ENCODE results near the gene HUNK. TPM values are rescaled to one million over a fixed set of nuclear protein-coding genes. Genes with fewer than 3 reads are reported as not detected.

Gene HUNK
- total RNA-seq, 6 experiments from 2014 or later, result 0.12 to 0.64 (median 0.32) TPM

GRCh38 chr21:31985398-31985797 is 112.6 kb downstream of the HUNK start:
- Histone ChIP-seq H3K4me3 (no peak overlapping the region), H3K9me3 (no peaks in the 10 kb centered on the region), H3K36me3 (no peaks in the 10 kb centered on the region), H3K27me3 (no peaks in the 10 kb centered on the region), H3K27ac (no peak overlapping the region), H3K4me1 (peaks cover 0 to 30% (median 0%) of the 10 kb centered on the region in 4 donors)
- no peak for ATAC-seq
- WGBS (ENCODE audit: insufficient coverage, low coverage, low lambda C conversion rate, missing lambda C conversion rate), result 90% methylated on average over 6 of the region's 7 CpGs
- no peak for DNase-seq
- TF ChIP-seq CTCF (IDR thresholded peaks at IDR 0.05), result no peak
- TF ChIP-seq POLR2A (IDR thresholded peaks at IDR 0.05), result no peak
- intact Hi-C loops (cut with DNase I), result no loop called here

- DNase-seq, result no peak
- intact Hi-C loops (cut with DNase I), result no loop called here
- Histone ChIP-seq H3K4me1 (peaks cover 0 to 30% (median 0%) of the 10 kb centered on the region in 4 donors), H3K4me3 (no peak overlapping the region), H3K27ac (no peak overlapping the region), H3K9me3 (no peaks in the 10 kb centered on the region), H3K27me3 (no peaks in the 10 kb centered on the region), H3K36me3 (no peaks in the 10 kb centered on the region)
- WGBS (ENCODE audit: insufficient coverage, low coverage, low lambda C conversion rate, missing lambda C conversion rate), result 89% methylated on average over 6 of the region's 17 CpGs
- TF ChIP-seq POLR2A (IDR thresholded peaks at IDR 0.05), result no peak
- TF ChIP-seq CTCF (IDR thresholded peaks at IDR 0.05), result no peak
- no peak for ATAC-seq
Observed at GRCh38 chr21:31986035-31986856, 113.4 kb downstream of the HUNK start.

- 61% methylated on average over 5 of the region's 9 CpGs for WGBS (ENCODE audit: insufficient coverage, low coverage, low lambda C conversion rate, missing lambda C conversion rate)
- ATAC-seq, result no peak
- peaks cover 0 to 27% (median 0%) of the 10 kb centered on the region in 4 donors for H3K4me1 ChIP-seq
- H3K27me3 ChIP-seq, result no peaks in the 10 kb centered on the region
- H3K27ac ChIP-seq, result no peak overlapping the region
- intact Hi-C loops (cut with DNase I), result no loop called here
- no peak overlapping the region for H3K4me3 ChIP-seq
- H3K9me3 ChIP-seq, result no peaks in the 10 kb centered on the region
- no peaks in the 10 kb centered on the region for H3K36me3 ChIP-seq
- TF ChIP-seq POLR2A (IDR thresholded peaks at IDR 0.05), result no peak
- TF ChIP-seq CTCF (IDR thresholded peaks at IDR 0.05), result no peak
- no peak for DNase-seq
Observed at GRCh38 chr21:31987696-31988095, 114.9 kb downstream of the HUNK start.

DNA sequence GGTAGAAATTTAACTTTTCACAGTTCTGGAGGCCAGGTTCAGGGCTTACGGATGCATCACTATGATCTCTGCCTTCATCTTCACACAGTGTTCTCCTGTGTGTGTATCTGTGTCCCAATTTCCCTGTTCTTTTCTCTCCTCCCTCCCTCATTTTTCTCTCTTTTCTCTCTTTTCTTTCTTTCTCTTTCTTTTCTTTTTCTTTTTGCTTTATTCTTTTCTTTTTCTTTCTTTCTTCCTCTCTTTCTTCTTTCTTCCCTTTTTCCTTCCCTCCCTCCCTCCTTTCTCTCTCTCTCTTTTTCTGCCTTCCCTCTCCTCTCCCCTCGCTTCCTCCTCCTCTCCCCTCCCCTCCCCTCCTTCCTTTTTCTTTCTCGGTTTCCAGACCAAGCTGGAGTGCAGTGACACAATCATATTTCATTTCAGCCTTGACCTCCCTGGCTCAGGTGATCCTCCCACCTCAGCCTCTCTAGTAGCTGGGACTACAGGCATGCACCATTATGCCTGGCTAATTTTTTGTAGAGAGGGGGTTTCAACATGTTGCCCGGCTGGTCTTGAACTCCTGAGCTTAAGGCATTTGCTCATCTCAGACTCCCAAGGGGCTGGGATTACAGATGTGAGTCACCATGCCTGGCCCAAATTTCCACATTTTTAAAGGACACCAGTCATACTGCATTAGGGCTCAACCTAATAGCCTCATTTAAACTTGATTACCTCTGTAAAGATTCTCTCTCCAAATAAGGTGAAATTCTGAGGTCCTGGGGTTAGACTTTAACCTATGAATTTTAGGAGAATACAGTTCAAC is 115.9 kb downstream of the HUNK start:
- Histone ChIP-seq H3K27me3 (no peaks in the 10 kb centered on the region), H3K9me3 (no peaks in the 10 kb centered on the region), H3K36me3 (no peaks in the 10 kb centered on the region), H3K4me3 (no peak overlapping the region), H3K4me1 (peaks cover 0 to 20% (median 0%) of the 10 kb centered on the region in 4 donors), H3K27ac (no peak overlapping the region)
- peak in 1 of 4 donors; percentile 22 for ATAC-seq
- no peak for TF ChIP-seq POLR2A (IDR thresholded peaks at IDR 0.05)
- no peak for TF ChIP-seq CTCF (IDR thresholded peaks at IDR 0.05)
- 64% methylated on average over 4 of the region's 4 CpGs for WGBS (ENCODE audit: insufficient coverage, low coverage, low lambda C conversion rate, missing lambda C conversion rate)
- no peak for DNase-seq
- intact Hi-C loops (cut with DNase I), result no loop called here

Data from right lobe of liver (tissue), 6 donors.